ENCODE data around the gene FNDC8. TPM values are rescaled to one million over a fixed set of nuclear protein-coding genes. Genes with fewer than 3 reads are reported as not detected.

FNDC8 gene
- total and polyA plus RNA-seq, 11 donors: not detected

- H3K9me3 ChIP-seq: no peaks in the 10 kb centered on the region
- whole genome bisulfite sequencing, 4 donors: 86 to 87% (median 87%) methylated on average over 6 to 10 of the region's 10 CpGs
- H3K4me3 ChIP-seq: no peak overlapping the region
- H3K27me3 ChIP-seq: no peaks in the 10 kb centered on the region
- ATAC-seq (no peak), DNase-seq (no peak)
- no peak overlapping the region for H3K27ac ChIP-seq
- peaks cover 0 to 12% (median 0%) of the 10 kb centered on the region in 12 donors for H3K4me1 ChIP-seq
- TF ChIP-seq, protein P1, sequence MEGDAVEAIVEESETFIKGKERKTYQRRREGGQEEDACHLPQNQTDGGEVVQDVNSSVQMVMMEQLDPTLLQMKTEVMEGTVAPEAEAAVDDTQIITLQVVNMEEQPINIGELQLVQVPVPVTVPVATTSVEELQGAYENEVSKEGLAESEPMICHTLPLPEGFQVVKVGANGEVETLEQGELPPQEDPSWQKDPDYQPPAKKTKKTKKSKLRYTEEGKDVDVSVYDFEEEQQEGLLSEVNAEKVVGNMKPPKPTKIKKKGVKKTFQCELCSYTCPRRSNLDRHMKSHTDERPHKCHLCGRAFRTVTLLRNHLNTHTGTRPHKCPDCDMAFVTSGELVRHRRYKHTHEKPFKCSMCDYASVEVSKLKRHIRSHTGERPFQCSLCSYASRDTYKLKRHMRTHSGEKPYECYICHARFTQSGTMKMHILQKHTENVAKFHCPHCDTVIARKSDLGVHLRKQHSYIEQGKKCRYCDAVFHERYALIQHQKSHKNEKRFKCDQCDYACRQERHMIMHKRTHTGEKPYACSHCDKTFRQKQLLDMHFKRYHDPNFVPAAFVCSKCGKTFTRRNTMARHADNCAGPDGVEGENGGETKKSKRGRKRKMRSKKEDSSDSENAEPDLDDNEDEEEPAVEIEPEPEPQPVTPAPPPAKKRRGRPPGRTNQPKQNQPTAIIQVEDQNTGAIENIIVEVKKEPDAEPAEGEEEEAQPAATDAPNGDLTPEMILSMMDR (IDR thresholded peaks at IDR 0.05): no peak
- TF ChIP-seq POLR2A (IDR thresholded peaks at IDR 0.05): no peak
- peaks cover 0 to 67% (median 59%) of the 10 kb centered on the region in 9 donors for H3K36me3 ChIP-seq
- intact Hi-C loops (cut with DNase I): no loop called here
Observed at GRCh38 chr17:35132099-35132498, 10.7 kb downstream of the FNDC8 start.

DNA sequence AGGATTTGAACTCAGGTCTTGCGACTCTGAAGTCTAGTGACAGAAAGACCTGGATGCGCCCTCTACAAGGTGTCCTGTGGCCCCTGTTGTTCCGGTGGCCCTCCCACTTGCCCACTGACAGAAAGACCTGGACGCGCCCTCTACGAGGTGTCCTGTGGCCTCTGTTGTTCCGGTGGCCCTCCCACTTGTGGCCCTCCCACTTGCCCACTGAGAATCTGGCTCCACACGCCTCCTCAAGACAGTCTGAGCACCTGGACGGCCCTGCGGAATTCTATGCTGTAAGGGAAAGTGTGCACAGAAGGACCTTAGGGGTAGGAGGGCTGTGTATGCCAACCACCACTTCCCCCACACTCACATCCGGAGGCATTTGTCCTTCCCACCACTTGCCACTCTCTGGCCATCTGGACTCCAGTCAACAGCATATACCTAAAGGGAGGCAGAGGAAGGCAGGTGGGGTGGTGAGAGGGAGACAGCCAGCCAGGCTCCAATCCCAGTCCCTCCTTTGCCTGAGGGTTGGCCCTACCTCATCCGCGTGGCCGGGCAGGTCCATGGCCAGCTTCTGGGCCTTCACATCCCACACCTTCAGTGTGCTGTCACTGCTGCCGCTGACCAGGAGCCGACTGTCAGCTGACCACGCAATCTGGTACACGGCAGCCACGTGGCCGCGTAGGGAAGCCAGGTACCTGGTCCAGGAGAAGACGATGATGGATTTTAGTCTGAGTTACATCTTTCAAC, 11.6 kb downstream of the FNDC8 start:
- Histone ChIP-seq H3K4me3 (no peak overlapping the region), H3K36me3 (peaks cover 0 to 75% (median 68%) of the 10 kb centered on the region in 9 donors), H3K4me1 (peaks cover 0 to 12% (median 0%) of the 10 kb centered on the region in 12 donors), H3K27me3 (no peaks in the 10 kb centered on the region), H3K27ac (no peak overlapping the region), H3K9me3 (no peaks in the 10 kb centered on the region)
- ATAC-seq (no peak), DNase-seq (no peak)
- no peak for TF ChIP-seq POLR2A (IDR thresholded peaks at IDR 0.05)
- TF ChIP-seq, protein P1 (IDR thresholded peaks at IDR 0.05): no peak
- WGBS, 4 donors: 90 to 95% (median 93%) methylated on average over 20 to 22 of the region's 22 CpGs
- intact Hi-C loops (cut with DNase I): no loop called here

DNA sequence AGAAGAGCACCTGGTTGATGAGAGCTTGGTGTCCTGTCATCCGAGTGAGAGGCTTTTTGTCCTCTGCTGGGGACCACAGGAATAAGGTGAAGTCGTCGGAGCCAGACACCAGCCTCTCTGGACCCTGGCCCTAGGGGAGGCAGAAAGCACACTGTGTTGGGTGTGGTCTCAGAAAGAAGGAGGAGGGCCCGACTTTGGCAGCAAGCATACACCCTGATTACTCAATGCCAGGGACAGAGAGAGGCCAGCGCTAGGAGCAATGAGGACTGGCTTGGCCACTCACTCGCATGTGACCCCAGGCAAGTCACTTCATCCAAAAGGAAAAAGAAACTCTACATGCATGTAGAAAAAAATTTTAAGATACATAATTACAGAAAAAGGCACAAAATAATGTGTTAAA, 13.9 kb downstream of the FNDC8 start:
- H3K27ac ChIP-seq: no peak overlapping the region
- no peaks in the 10 kb centered on the region for H3K9me3 ChIP-seq
- TF ChIP-seq, protein P1 (IDR thresholded peaks at IDR 0.05): no peak
- no peak for TF ChIP-seq POLR2A (IDR thresholded peaks at IDR 0.05)
- DNase-seq (no peak), ATAC-seq (no peak)
- intact Hi-C loops (cut with DNase I): no loop called here
- no peaks in the 10 kb centered on the region for H3K27me3 ChIP-seq
- H3K36me3 ChIP-seq: peaks cover 0 to 96% (median 80%) of the 10 kb centered on the region in 9 donors
- H3K4me3 ChIP-seq: no peak overlapping the region
- WGBS, 4 donors: 87 to 92% (median 90%) methylated on average over 6 of the region's 6 CpGs
- H3K4me1 ChIP-seq: no peaks in the 10 kb centered on the region

DNA sequence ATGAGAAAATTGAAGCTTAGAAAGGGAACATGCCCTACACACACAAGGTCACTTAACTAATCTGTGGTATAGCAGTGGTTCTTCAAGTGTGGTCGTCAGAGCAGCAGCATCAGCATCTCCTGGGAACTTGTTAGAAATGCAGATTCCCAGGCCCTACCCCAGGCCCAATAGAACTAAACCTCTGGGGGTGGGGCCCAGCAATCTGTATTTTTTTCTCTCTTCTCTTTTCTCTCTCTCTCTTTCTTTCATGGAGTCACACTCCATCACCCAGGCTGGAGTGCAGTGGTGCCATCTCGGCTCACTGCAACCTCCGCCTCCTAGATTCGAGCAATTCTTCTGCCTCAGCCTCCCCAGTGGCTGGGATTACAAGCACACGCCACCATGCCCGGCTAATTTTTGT, 16.8 kb downstream of the FNDC8 start:
- WGBS, 4 donors: 96 to 99% (median 96%) methylated on average over 6 of the region's 6 CpGs
- Histone ChIP-seq H3K4me1 (peaks cover 0 to 18% (median 12%) of the 10 kb centered on the region in 12 donors), H3K9me3 (no peaks in the 10 kb centered on the region), H3K36me3 (peaks cover 0 to 68% (median 62%) of the 10 kb centered on the region in 9 donors), H3K4me3 (no peak overlapping the region), H3K27me3 (no peaks in the 10 kb centered on the region), H3K27ac (no peak overlapping the region)
- no peak for ATAC-seq
- DNase-seq: no peak
- no peak for TF ChIP-seq POLR2A (IDR thresholded peaks at IDR 0.05)
- TF ChIP-seq, protein P1 (IDR thresholded peaks at IDR 0.05): no peak
- intact Hi-C loops (cut with DNase I): no loop called here

All from heart left ventricle (tissue), 16 donors.